HepG2 (cell line): Measurements from ENCODE around the gene CCDC154. TPM values are rescaled to one million over a fixed set of nuclear protein-coding genes. Genes with fewer than 3 reads are reported as not detected.

Source experiments
- BCL3 ChIP-seq: sonication (generic); formaldehyde crosslinking; IDR thresholded peaks from 2 replicates; pipeline ENCODE4 v1.5.1; 2020; ENCODE audit warnings: mild to moderate bottlenecking, missing genetic modification reagents, moderate library complexity
- CREB3 ChIP-seq: sonication (generic); formaldehyde crosslinking; IDR thresholded peaks from 2 replicates; pipeline ENCODE4 v1.5.0; 2020; ENCODE audit warnings: missing genetic modification reagents
- HNRNPH1 ChIP-seq: fragments of 200-400 bp; formaldehyde crosslinking; optimal IDR thresholded peaks from 2 replicates; pipeline ENCODE3; 2017; ENCODE audit warnings: mild to moderate bottlenecking, low read depth, low read length
- JUNB ChIP-seq: sonication (generic); formaldehyde crosslinking; IDR thresholded peaks from 2 replicates; pipeline ENCODE4 v1.8.0; 2022; ENCODE audit warnings: missing genetic modification reagents, mild to moderate bottlenecking, borderline replicate concordance
- NFYC ChIP-seq: IDR thresholded peaks from 2 replicates; pipeline ENCODE4 v1.6.1; 2016; ENCODE audit warnings: missing genetic modification reagents, missing compliant biosample characterization
- PAX8 ChIP-seq: sonication (generic); formaldehyde crosslinking; IDR thresholded peaks from 2 replicates; pipeline ENCODE4 v1.8.0; 2022; ENCODE audit warnings: mild to moderate bottlenecking, missing genetic modification reagents, borderline replicate concordance
- PHF20 ChIP-seq: sonication (generic); formaldehyde crosslinking; IDR thresholded peaks from 2 replicates; pipeline ENCODE4 v1.5.0; 2020; ENCODE audit warnings: mild to moderate bottlenecking, missing genetic modification reagents
- RBM22 ChIP-seq: fragments of 200-400 bp; formaldehyde crosslinking; optimal IDR thresholded peaks from 2 replicates; pipeline ENCODE3; 2017; ENCODE audit warnings: mild to moderate bottlenecking, low read length, moderate library complexity
- RERE ChIP-seq: IDR thresholded peaks from 2 replicates; pipeline ENCODE4 v1.6.1; 2016; ENCODE audit warnings: low read depth, missing genetic modification reagents, missing compliant biosample characterization
- SP4 ChIP-seq: sonication (generic); formaldehyde crosslinking; IDR thresholded peaks from 2 replicates; pipeline ENCODE4 v1.8.1; 2023; ENCODE audit warnings: mild to moderate bottlenecking, missing genetic modification reagents
- ZNF124 ChIP-seq: sonication (generic); formaldehyde crosslinking; IDR thresholded peaks from 2 replicates; pipeline ENCODE4 v1.4.0; 2020; ENCODE audit warnings: missing genetic modification reagents
- ZNF256 ChIP-seq: sonication (generic); formaldehyde crosslinking; conservative IDR thresholded peaks from 2 replicates; pipeline ENCODE4 v1.4.0; 2020; ENCODE audit warnings: missing genetic modification reagents
- ZNF331 ChIP-seq: sonication (generic); formaldehyde crosslinking; IDR thresholded peaks from 2 replicates; pipeline ENCODE4 v1.4.0; 2020; ENCODE audit warnings: missing genetic modification reagents
- ZNF383 ChIP-seq: sonication (generic); formaldehyde crosslinking; IDR thresholded peaks from 2 replicates; pipeline ENCODE4 v1.4.0; 2020; ENCODE audit warnings: missing genetic modification reagents, mild to moderate bottlenecking, borderline replicate concordance
- ZNF460 ChIP-seq: sonication (generic); formaldehyde crosslinking; IDR thresholded peaks from 2 replicates; pipeline ENCODE4 v1.5.1; 2020; ENCODE audit warnings: missing genetic modification reagents, mild to moderate bottlenecking, borderline replicate concordance
- ZNF552 ChIP-seq: sonication (generic); formaldehyde crosslinking; IDR thresholded peaks from 2 replicates; pipeline ENCODE4 v1.9.0; 2022; ENCODE audit warnings: missing genetic modification reagents, mild to moderate bottlenecking, borderline replicate concordance
- ZNF574 ChIP-seq: sonication (generic); formaldehyde crosslinking; IDR thresholded peaks from 2 replicates; pipeline ENCODE4 v1.4.0; 2020; ENCODE audit warnings: missing genetic modification reagents
- ZNF678 ChIP-seq: sonication (generic); formaldehyde crosslinking; IDR thresholded peaks from 2 replicates; pipeline ENCODE4 v1.4.0; 2020; ENCODE audit warnings: mild to moderate bottlenecking, missing genetic modification reagents
- ZSCAN31 ChIP-seq: sonication (generic); formaldehyde crosslinking; IDR thresholded peaks from 2 replicates; pipeline ENCODE4 v1.5.0; 2020; ENCODE audit warnings: low read depth, mild to moderate bottlenecking, missing genetic modification reagents
- polyA plus RNA-seq, 8 experiments: library from polyadenylated mRNA; depleted of rRNA in 3 of 8; stranded (reverse) in 7 of 8; unstranded in 1 of 8; fragments of >200 nt; fragmentation: Illumina TruSeq in 4 of 8; extraction: Trizol in 4 of 8; gene quantifications; 2 replicates each; pipeline versions ENCODE4 v1.2.1 to v1.2.3, GENCODE V29; 2011 to 2016; ENCODE audit warnings: low read depth in 4 of 8, missing spikeins in 1 of 8, mixed read lengths in 1 of 8; ENCODE audit not compliant: insufficient read depth in 1 of 8
- total RNA-seq, 5 experiments: library from RNA; depleted of rRNA; stranded (reverse); fragments of >200 nt; fragmentation: Illumina TruSeq; extraction: Trizol; gene quantifications; 2 replicates each; pipeline ENCODE4 v1.2.3, GENCODE V29; 2016; ENCODE audit warnings: low read depth in 1 of 5

CCDC154 gene
- total and polyA plus RNA-seq, 2 of the 13 experiments (the other 11 are each of a cell fraction or from before 2014, with no cell fraction given) = 0.92 to 1.5 TPM

- TF ChIP-seq CREB3 (CRISPR knock-in tag) (peak; percentile 97), BCL3 (CRISPR knock-in tag) (peak; percentile 91), PHF20 (CRISPR knock-in tag) (peak; percentile 98), ZNF124 (CRISPR knock-in tag) (peak; percentile 82), RBM22 (no peak), JUNB (no peak), ZSCAN31 (CRISPR knock-in tag) (peak; percentile 88), PAX8 (CRISPR knock-in tag) (no peak), ZNF574 (peak; percentile 91), RERE (peak; percentile 58; the same call in 1 of the 2 replicates), NFYC (CRISPR knock-in tag) (no peak; the same call in 1 of the 2 replicates), ZNF331 (CRISPR knock-in tag) (peak; percentile 76), SP4 (CRISPR knock-in tag) (peak; percentile 42; the same call in 1 of the 2 replicates), ZNF552 (CRISPR knock-in tag) (peak; percentile 59; the same call in 1 of the 2 replicates), ZNF383 (CRISPR knock-in tag) (no peak), HNRNPH1 (no peak), ZNF678 (CRISPR knock-in tag) (0 out of 2 replicates have a peak, but pooled peaks have one; percentile 47), ZNF256 (no peak), ZNF460 (CRISPR knock-in tag) (no peak)
Measured at GRCh38 chr16:1474796-1475551, 30.6 kb upstream of the CCDC154 start, which contains the start of gene CLCN7 (continued).
